Measurements from ENCODE around the gene PREPL. TPM values are rescaled to one million over a fixed set of nuclear protein-coding genes. Genes with fewer than 3 reads are reported as not detected.

PREPL gene
- total and polyA plus RNA-seq, 2 of the 4 experiments (the other 2 are of a cell fraction) = 27.6 to 39.6 TPM

GRCh38 chr2:44349506-44349905, 11.8 kb downstream of the PREPL start:
- Histone ChIP-seq H3K4me2 (ENCODE audit: low read depth, low read length) (no peak overlapping the region), H3K4me1 (ENCODE audit: control insufficient read depth, insufficient read depth, low read length) (peaks cover 12% of the 10 kb centered on the region), H3K27me3 (ENCODE audit: control insufficient read depth, insufficient read depth, low read length) (no peaks in the 10 kb centered on the region), H4K5ac (ENCODE audit: low read depth, low read length) (no peak overlapping the region), H2BK20ac (ENCODE audit: low read depth, low read length) (no peak overlapping the region; the same call in 1 of the 2 replicates), H2BK120ac (ENCODE audit: low read depth, low read length) (no peak overlapping the region), H3K4ac (ENCODE audit: low read depth, low read length) (no peak overlapping the region), H3K79me1 (ENCODE audit: low read depth in 1 of 2, low read length in 2 of 2) (peaks cover 19 to 29% of the 10 kb centered on the region in 2 experiments), H3K14ac (replicated peaks; ENCODE audit: low read depth, low read length) (no peak overlapping the region), H3K27ac (ENCODE audit: insufficient read depth, low read length) (no peak overlapping the region), H3K18ac (ENCODE audit: low read depth, low read length) (no peak overlapping the region), H4K8ac (ENCODE audit: low read depth in 2 of 2, low read length in 2 of 2) (no peak overlapping the region), H3K4me3 (ENCODE audit: insufficient read depth, low read depth, low read length) (no peak overlapping the region), H2AFZ (replicated peaks; ENCODE audit: low read length, poor library complexity) (no peak overlapping the region), H3K23ac (ENCODE audit: low read depth, low read length) (no peak overlapping the region), H3K56ac (ENCODE audit: extremely low read depth, insufficient read depth, low read length) (no peak overlapping the region), H2BK5ac (ENCODE audit: low read depth, low read length, poor library complexity, severe bottlenecking) (no peak overlapping the region), H3K9me1 (ENCODE audit: insufficient read depth, low read length) (peaks cover 11% of the 10 kb centered on the region), H2AK9ac (replicated peaks; ENCODE audit: low read depth, low read length, poor library complexity) (no peak overlapping the region), H4K20me1 (ENCODE audit: insufficient read depth, low read length) (peaks cover 3% of the 10 kb centered on the region; the same call in 1 of the 2 replicates), H4K91ac (ENCODE audit: insufficient read depth, low read depth, low read length) (no peak overlapping the region), H3K9ac (ENCODE audit: low read depth, low read length) (no peak overlapping the region), H2AK5ac (ENCODE audit: low read depth, low read length) (no peak overlapping the region), H3K36me3 (ENCODE audit: control insufficient read depth, insufficient read depth, low read length) (no peaks in the 10 kb centered on the region), H3K9me3 (ENCODE audit: control insufficient read depth, insufficient read depth, low read length) (no peaks in the 10 kb centered on the region), H2BK15ac (ENCODE audit: low read depth, low read length) (no peak overlapping the region)
- ChIA-PET CTCF (interaction anchor here (1.2 kb wide), 1 partner anchor 12 kb away, joined by 3 read pairs; no protein-coding TSS in a partner anchor), POLR2A (ENCODE audit: unreplicated experiment) (no interaction called here)
- DNase-seq (no peak), ATAC-seq (ENCODE audit: low read depth) (no peak)
- no TSS peak for BruUV-seq (replicated peaks)
- in situ Hi-C loops (cut with MboI; ENCODE audit: low sequenced_read_pairs) (no loop called here), dilution Hi-C loops (cut with HindIII; ENCODE audit: low sequenced_read_pairs, unreplicated experiment) (no loop called here), intact Hi-C loops (cut with micrococcal nuclease) (no loop called here)
- WGBS, 2 experiments (ENCODE audit: extremely low coverage in 2 of 2, insufficient read length in 1 of 2) = no CpG with 5 or more reads among the region's 10 CpGs
- TF ChIP-seq, protein P1, sequence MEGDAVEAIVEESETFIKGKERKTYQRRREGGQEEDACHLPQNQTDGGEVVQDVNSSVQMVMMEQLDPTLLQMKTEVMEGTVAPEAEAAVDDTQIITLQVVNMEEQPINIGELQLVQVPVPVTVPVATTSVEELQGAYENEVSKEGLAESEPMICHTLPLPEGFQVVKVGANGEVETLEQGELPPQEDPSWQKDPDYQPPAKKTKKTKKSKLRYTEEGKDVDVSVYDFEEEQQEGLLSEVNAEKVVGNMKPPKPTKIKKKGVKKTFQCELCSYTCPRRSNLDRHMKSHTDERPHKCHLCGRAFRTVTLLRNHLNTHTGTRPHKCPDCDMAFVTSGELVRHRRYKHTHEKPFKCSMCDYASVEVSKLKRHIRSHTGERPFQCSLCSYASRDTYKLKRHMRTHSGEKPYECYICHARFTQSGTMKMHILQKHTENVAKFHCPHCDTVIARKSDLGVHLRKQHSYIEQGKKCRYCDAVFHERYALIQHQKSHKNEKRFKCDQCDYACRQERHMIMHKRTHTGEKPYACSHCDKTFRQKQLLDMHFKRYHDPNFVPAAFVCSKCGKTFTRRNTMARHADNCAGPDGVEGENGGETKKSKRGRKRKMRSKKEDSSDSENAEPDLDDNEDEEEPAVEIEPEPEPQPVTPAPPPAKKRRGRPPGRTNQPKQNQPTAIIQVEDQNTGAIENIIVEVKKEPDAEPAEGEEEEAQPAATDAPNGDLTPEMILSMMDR (conservative IDR thresholded peaks at IDR 0.05; ENCODE audit: low read depth, low read length) = no peak
- TF ChIP-seq NFE2L2 (IDR thresholded peaks at IDR 0.05; ENCODE audit: low read depth, low read length) = no peak
- no peak for TF ChIP-seq MXI1 (IDR thresholded peaks at IDR 0.05; ENCODE audit: borderline replicate concordance, low read depth, low read length)
- TF ChIP-seq CEBPB (IDR thresholded peaks at IDR 0.05; ENCODE audit: low read depth, low read length) = no peak
- TF ChIP-seq, protein P2, sequence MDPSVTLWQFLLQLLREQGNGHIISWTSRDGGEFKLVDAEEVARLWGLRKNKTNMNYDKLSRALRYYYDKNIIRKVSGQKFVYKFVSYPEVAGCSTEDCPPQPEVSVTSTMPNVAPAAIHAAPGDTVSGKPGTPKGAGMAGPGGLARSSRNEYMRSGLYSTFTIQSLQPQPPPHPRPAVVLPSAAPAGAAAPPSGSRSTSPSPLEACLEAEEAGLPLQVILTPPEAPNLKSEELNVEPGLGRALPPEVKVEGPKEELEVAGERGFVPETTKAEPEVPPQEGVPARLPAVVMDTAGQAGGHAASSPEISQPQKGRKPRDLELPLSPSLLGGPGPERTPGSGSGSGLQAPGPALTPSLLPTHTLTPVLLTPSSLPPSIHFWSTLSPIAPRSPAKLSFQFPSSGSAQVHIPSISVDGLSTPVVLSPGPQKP (IDR thresholded peaks at IDR 0.05; ENCODE audit: borderline replicate concordance, low read depth, low read length) = no peak
- TF ChIP-seq CHD1 (IDR thresholded peaks at IDR 0.05; ENCODE audit: low read depth, low read length) = no peak

All from IMR-90 (cell line).